GM12878 (cell line): Measurements from ENCODE around the gene ACRBP. TPM values are rescaled to one million over a fixed set of nuclear protein-coding genes. Genes with fewer than 3 reads are reported as not detected.

Experiments
- ATAC-seq: fragments of 200-7000 bp; cut with Tn5 transposase; 3 replicates; pipeline ENCODE4 v1.9.1; 2020; ENCODE audit warnings: mild to moderate bottlenecking, moderate library complexity
- BruUV-seq: library from RNA; stranded (reverse); fragments of 400-500 nt; replicated peaks from 2 replicates; lab custom pipeline; 2021; lab: Mats Ljungman, UMichigan
- CTCF ChIA-PET: fragments of 300-600 bp; sonication (Branson Sonifier 250); formaldehyde crosslinking; extraction: SDS; loops from one replicate; lab custom pipeline; 2021; ENCODE audit warnings: inconsistent platforms; lab: Yijun Ruan, JAX
- POLR2A ChIA-PET: fragments of 350-600 bp; formaldehyde crosslinking; extraction: SDS; loops from one replicate; lab custom pipeline; 2021; ENCODE audit warnings: inconsistent platforms; lab: Charles Lee
- RAD21 ChIA-PET: fragments of 300-600 bp; sonication (Branson Sonifier 250); formaldehyde crosslinking; loops from one replicate; lab custom pipeline; 2023; ENCODE audit warnings: antibody characterized with exemption; ENCODE audit not compliant: unreplicated experiment; lab: Charles Lee
- SMC1A ChIA-PET: fragments of 300-600 bp; sonication (Branson Sonifier 250); formaldehyde crosslinking; loops from one replicate; lab custom pipeline; 2023; ENCODE audit not compliant: unreplicated experiment, uncharacterized antibody; lab: Charles Lee
- DNase-seq: peaks from one replicate; pipeline ENCODE4 v3.0.0-alpha.2; 2011; ENCODE audit warnings: low read depth, low spot score
- FAIRE-seq: peaks from 3 replicates; lab custom pipeline; 2011; peaks lifted over from hg19 to GRCh38; lab: Jason Lieb, UNC
- H2AFZ ChIP-seq: 2 replicates; pipeline ENCODE4 v1.6.0; 2011; ENCODE audit warnings: low read depth, low read length, control low read depth; ENCODE audit not compliant: control insufficient read depth
- H3K27ac ChIP-seq: 2 replicates; pipeline ENCODE4 v1.5.1; 2011; ENCODE audit warnings: control low read depth; ENCODE audit not compliant: control insufficient read depth, insufficient read depth
- H3K27me3 ChIP-seq, 2 experiments: replicated peaks in 1 of 2; 2 replicates each; pipeline versions ENCODE4 v1.6.0 to v1.6.1; 2011; ENCODE audit warnings: low read length in 1 of 2; ENCODE audit not compliant: control insufficient read depth in 2 of 2, insufficient read depth in 2 of 2
- H3K36me3 ChIP-seq, 2 experiments: 2 replicates each; pipeline ENCODE4 v1.5.1; 2011; ENCODE audit warnings: low read length in 1 of 2; ENCODE audit not compliant: control insufficient read depth in 2 of 2, insufficient read depth in 2 of 2
- H3K4me1 ChIP-seq: 2 replicates; pipeline ENCODE4 v1.6.1; 2011; ENCODE audit warnings: mild to moderate bottlenecking, low read length, moderate library complexity, mixed read lengths; ENCODE audit not compliant: control insufficient read depth, insufficient read depth
- H3K4me2 ChIP-seq: 2 replicates; pipeline ENCODE4 v1.6.0; 2011; ENCODE audit warnings: control low read depth; ENCODE audit not compliant: control insufficient read depth, insufficient read depth
- H3K4me3 ChIP-seq: fragments of 200-600 bp; sonication (generic); 2 replicates; pipeline ENCODE4 v1.5.1; 2016
- H3K79me2 ChIP-seq: 2 replicates; pipeline ENCODE4 v1.6.0; 2011; ENCODE audit warnings: low read length; ENCODE audit not compliant: control insufficient read depth, insufficient read depth
- H3K9ac ChIP-seq: 2 replicates; pipeline ENCODE4 v1.8.0; 2011; ENCODE audit warnings: low read length, control low read depth, mixed read lengths; ENCODE audit not compliant: control insufficient read depth, insufficient read depth
- H3K9me3 ChIP-seq: replicated peaks from 3 replicates; pipeline ENCODE4 v1.5.1; 2011; ENCODE audit warnings: mild to moderate bottlenecking, low read length; ENCODE audit not compliant: control insufficient read depth, insufficient read depth
- H4K20me1 ChIP-seq: 2 replicates; pipeline ENCODE4 v1.6.0; 2011; ENCODE audit not compliant: control insufficient read depth, insufficient read depth
- EGR1 ChIP-seq, 2 experiments: IDR thresholded peaks; 1 replicate in 1 of 2; 2 replicates in 1 of 2; pipeline ENCODE4 v1.6.1; 2011 to 2012; ENCODE audit warnings: low read depth in 2 of 2, low read length in 2 of 2, borderline replicate concordance in 1 of 2, mild to moderate bottlenecking in 1 of 2, moderate library complexity in 1 of 2
- HDAC2 ChIP-seq: fragments of 200-600 bp; sonication (generic); IDR thresholded peaks from 2 replicates; pipeline ENCODE4 v1.6.1; 2017
- MXI1 ChIP-seq: fragments of 150-350 bp; IDR thresholded peaks from 2 replicates; pipeline ENCODE4 v1.6.1; 2011; ENCODE audit warnings: low read depth, mild to moderate bottlenecking, inconsistent platforms, low read length, improper control_type of control experiment
- MYB ChIP-seq: fragments of 150-350 bp; IDR thresholded peaks from 2 replicates; pipeline ENCODE4 v1.6.1; 2014; ENCODE audit warnings: mild to moderate bottlenecking, low read depth, low read length, borderline replicate concordance
- NBN ChIP-seq: fragments of 450-650 bp; IDR thresholded peaks from 2 replicates; pipeline ENCODE4 v1.6.1; 2016
- NFXL1 ChIP-seq: fragments of 450-650 bp; IDR thresholded peaks from 2 replicates; pipeline ENCODE4 v1.6.1; 2017; ENCODE audit warnings: antibody characterized with exemption, mild to moderate bottlenecking, borderline replicate concordance
- TCF3 ChIP-seq: IDR thresholded peaks from 2 replicates; pipeline ENCODE4 v1.6.1; 2012; ENCODE audit warnings: low read depth, mild to moderate bottlenecking, low read length, borderline replicate concordance; ENCODE audit not compliant: insufficient read depth
- ZNF207 ChIP-seq: fragments of 450-650 bp; IDR thresholded peaks from 2 replicates; pipeline ENCODE4 v1.6.1; 2014; ENCODE audit warnings: antibody characterized with exemption, mild to moderate bottlenecking, borderline replicate concordance
- WGBS: methylation state at CpG from one replicate; pipeline ENCODE4 v1.1.6; 2016; ENCODE audit warnings: low lambda C conversion rate; ENCODE audit not compliant: insufficient replicate concordance, insufficient coverage; ENCODE audit errors: missing lambda C conversion rate; 5-methylcytosine and 5-hydroxymethylcytosine counted together
- in situ Hi-C: fragments of 300-500 bp; cut with MboI; formaldehyde crosslinking; loops from 9 replicates; pipeline ENCODE4 v1.14.3; 2018; ENCODE audit warnings: mixed read lengths
- intact Hi-C: fragments of 100-400 bp; cut with micrococcal nuclease; formaldehyde crosslinking; loops from one replicate; pipeline ENCODE4 v1.14.2; 2022; ENCODE audit not compliant: unreplicated experiment
- polyA plus RNA-seq, 11 experiments: library from polyadenylated mRNA; depleted of rRNA in 4 of 11; unstranded in 6 of 11; stranded (reverse) in 5 of 11; fragments of >200 nt; fragmentation: Nextera tagmentation in 4 of 11; fragmentation: Illumina TruSeq in 1 of 11; extraction: Ambion mirVana in 4 of 11; extraction: Trizol in 1 of 11; gene quantifications; 1 replicate in 1 of 11; 2 replicates in 10 of 11; pipeline versions ENCODE4 v1.2.1 to v1.2.3, GENCODE V29; 2011 to 2016; ENCODE audit warnings: inconsistent platforms in 2 of 11, missing spikeins in 2 of 11, low read depth in 1 of 11
- total RNA-seq, 4 experiments: library from RNA; depleted of rRNA in 3 of 4; stranded (reverse); fragments of >200 nt in 3 of 4; fragmentation: Illumina TruSeq in 1 of 4; extraction: Trizol in 1 of 4; gene quantifications; 2 replicates each; pipeline versions ENCODE4 v1.2.1 to v1.2.3, GENCODE V29; 2013 to 2021
- TF ChIP-seq, protein P1 (sequence below): fragments of 450-650 bp; IDR thresholded peaks from 2 replicates; pipeline ENCODE4 v1.6.1; 2017; ENCODE audit warnings: low read depth, mild to moderate bottlenecking, moderate library complexity
- TF ChIP-seq, protein P2 (sequence below): IDR thresholded peaks from 2 replicates; pipeline ENCODE4 v1.6.1; 2012; ENCODE audit warnings: mild to moderate bottlenecking, low read depth, low read length
- TF ChIP-seq, protein P3 (sequence below): IDR thresholded peaks from 2 replicates; pipeline ENCODE4 v1.6.1; 2012; ENCODE audit warnings: improper control_type of control experiment, low read depth, low read length; ENCODE audit not compliant: insufficient replicate concordance

ACRBP gene
- total and polyA plus RNA-seq, 10 of the 15 experiments (the other 5 are each of a cell fraction or from before 2014, with no cell fraction given): 0.54 to 1.4 (median 0.87) TPM

DNA sequence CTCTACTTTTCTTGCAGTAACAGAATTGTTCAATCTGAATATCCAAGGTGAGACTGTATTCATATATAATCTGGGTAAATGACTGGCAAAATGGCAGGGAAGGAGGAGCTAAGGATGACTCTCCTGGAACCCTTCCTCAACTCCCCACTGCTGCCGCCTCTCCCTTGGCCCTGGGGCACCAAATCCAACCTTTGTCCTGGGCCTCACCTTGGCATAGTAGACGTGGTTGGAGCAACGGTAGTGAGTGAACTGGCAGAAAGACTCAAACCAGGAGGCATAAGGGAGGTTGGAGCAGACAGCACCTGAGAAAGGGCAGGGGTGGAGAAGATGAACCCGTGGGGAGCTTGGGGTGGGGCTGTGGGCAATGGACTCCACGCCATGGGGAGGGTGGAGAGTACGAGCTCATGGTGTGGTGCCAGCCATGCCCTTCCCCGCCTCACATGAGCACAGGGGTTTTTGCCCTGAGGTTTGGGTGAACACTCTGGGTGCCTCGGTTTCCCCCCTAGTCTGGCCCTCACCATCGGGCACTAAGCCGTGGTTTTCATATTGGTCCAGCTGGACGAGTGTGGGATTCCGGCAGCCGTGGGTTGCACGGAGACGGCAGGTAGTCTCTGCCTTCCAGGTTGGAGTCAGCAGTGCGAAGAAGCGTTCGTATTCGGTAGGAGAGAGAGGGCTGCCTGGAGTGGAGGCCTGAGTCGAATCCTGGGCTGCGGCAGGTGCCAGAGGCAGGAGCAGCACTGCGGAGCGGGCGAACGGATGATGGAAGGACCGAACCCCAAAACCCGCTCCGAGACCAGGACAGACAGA lies 753 bp downstream of the ACRBP start:
- Histone ChIP-seq H3K9ac (no peak overlapping the region), H3K4me1 (peaks cover 14% of the 10 kb centered on the region), H3K4me3 (peak overlapping the region; percentile 49; the same call in 1 of the 2 replicates), H3K36me3 (no peaks in the 10 kb centered on the region; a peak in 2 of 4 replicates), H3K27me3 (no peaks in the 10 kb centered on the region), H3K4me2 (peak overlapping the region; percentile 46), H3K9me3 (peaks cover 15% of the 10 kb centered on the region), H3K27ac (no peak overlapping the region), H2AFZ (peak overlapping the region; percentile 64), H4K20me1 (no peaks in the 10 kb centered on the region), H3K79me2 (no peaks in the 10 kb centered on the region)
- no peak for FAIRE-seq
- SMC1A ChIA-PET: interaction anchor here (0.7 to 4.2 kb wide), 6 partner anchors 9 to 41 kb away, joined by 3 to 23 read pairs (median 5); partner anchors contain the start of gene LPAR5
- CTCF ChIA-PET: interaction anchor here (1.0 to 3.6 kb wide), 7 partner anchors 11 to 82 kb away, joined by 3 to 21 read pairs (median 4); no protein-coding TSS in a partner anchor
- DNase-seq: no peak
- POLR2A ChIA-PET: interaction anchor here (0.5 to 1.0 kb wide), 3 partner anchors 14 to 82 kb away, joined by 3 to 6 read pairs (median 4); no protein-coding TSS in a partner anchor
- RAD21 ChIA-PET: no interaction called here
- no TSS peak for BruUV-seq
- WGBS: 78% methylated on average over 27 of the region's 28 CpGs
- intact Hi-C loops: no loop called here
- in situ Hi-C loops: no loop called here
- no peak; the same call in 2 of the 3 replicates for ATAC-seq
- TF ChIP-seq NFXL1 (no peak), NBN (no peak), MYB (no peak), TCF3 (no peak), HDAC2 (no peak), EGR1 (IDR thresholded peaks at IDR 0.05; ENCODE audit: borderline replicate concordance in 1 of 2, low read depth in 2 of 2, low read length in 2 of 2) (no peak), ZNF207 (no peak), MXI1 (no peak)
- TF ChIP-seq, protein P1, sequence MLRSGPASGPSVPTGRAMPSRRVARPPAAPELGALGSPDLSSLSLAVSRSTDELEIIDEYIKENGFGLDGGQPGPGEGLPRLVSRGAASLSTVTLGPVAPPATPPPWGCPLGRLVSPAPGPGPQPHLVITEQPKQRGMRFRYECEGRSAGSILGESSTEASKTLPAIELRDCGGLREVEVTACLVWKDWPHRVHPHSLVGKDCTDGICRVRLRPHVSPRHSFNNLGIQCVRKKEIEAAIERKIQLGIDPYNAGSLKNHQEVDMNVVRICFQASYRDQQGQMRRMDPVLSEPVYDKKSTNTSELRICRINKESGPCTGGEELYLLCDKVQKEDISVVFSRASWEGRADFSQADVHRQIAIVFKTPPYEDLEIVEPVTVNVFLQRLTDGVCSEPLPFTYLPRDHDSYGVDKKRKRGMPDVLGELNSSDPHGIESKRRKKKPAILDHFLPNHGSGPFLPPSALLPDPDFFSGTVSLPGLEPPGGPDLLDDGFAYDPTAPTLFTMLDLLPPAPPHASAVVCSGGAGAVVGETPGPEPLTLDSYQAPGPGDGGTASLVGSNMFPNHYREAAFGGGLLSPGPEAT: no peak
- TF ChIP-seq, protein P2, sequence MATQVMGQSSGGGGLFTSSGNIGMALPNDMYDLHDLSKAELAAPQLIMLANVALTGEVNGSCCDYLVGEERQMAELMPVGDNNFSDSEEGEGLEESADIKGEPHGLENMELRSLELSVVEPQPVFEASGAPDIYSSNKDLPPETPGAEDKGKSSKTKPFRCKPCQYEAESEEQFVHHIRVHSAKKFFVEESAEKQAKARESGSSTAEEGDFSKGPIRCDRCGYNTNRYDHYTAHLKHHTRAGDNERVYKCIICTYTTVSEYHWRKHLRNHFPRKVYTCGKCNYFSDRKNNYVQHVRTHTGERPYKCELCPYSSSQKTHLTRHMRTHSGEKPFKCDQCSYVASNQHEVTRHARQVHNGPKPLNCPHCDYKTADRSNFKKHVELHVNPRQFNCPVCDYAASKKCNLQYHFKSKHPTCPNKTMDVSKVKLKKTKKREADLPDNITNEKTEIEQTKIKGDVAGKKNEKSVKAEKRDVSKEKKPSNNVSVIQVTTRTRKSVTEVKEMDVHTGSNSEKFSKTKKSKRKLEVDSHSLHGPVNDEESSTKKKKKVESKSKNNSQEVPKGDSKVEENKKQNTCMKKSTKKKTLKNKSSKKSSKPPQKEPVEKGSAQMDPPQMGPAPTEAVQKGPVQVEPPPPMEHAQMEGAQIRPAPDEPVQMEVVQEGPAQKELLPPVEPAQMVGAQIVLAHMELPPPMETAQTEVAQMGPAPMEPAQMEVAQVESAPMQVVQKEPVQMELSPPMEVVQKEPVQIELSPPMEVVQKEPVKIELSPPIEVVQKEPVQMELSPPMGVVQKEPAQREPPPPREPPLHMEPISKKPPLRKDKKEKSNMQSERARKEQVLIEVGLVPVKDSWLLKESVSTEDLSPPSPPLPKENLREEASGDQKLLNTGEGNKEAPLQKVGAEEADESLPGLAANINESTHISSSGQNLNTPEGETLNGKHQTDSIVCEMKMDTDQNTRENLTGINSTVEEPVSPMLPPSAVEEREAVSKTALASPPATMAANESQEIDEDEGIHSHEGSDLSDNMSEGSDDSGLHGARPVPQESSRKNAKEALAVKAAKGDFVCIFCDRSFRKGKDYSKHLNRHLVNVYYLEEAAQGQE: no peak
- TF ChIP-seq, protein P3, sequence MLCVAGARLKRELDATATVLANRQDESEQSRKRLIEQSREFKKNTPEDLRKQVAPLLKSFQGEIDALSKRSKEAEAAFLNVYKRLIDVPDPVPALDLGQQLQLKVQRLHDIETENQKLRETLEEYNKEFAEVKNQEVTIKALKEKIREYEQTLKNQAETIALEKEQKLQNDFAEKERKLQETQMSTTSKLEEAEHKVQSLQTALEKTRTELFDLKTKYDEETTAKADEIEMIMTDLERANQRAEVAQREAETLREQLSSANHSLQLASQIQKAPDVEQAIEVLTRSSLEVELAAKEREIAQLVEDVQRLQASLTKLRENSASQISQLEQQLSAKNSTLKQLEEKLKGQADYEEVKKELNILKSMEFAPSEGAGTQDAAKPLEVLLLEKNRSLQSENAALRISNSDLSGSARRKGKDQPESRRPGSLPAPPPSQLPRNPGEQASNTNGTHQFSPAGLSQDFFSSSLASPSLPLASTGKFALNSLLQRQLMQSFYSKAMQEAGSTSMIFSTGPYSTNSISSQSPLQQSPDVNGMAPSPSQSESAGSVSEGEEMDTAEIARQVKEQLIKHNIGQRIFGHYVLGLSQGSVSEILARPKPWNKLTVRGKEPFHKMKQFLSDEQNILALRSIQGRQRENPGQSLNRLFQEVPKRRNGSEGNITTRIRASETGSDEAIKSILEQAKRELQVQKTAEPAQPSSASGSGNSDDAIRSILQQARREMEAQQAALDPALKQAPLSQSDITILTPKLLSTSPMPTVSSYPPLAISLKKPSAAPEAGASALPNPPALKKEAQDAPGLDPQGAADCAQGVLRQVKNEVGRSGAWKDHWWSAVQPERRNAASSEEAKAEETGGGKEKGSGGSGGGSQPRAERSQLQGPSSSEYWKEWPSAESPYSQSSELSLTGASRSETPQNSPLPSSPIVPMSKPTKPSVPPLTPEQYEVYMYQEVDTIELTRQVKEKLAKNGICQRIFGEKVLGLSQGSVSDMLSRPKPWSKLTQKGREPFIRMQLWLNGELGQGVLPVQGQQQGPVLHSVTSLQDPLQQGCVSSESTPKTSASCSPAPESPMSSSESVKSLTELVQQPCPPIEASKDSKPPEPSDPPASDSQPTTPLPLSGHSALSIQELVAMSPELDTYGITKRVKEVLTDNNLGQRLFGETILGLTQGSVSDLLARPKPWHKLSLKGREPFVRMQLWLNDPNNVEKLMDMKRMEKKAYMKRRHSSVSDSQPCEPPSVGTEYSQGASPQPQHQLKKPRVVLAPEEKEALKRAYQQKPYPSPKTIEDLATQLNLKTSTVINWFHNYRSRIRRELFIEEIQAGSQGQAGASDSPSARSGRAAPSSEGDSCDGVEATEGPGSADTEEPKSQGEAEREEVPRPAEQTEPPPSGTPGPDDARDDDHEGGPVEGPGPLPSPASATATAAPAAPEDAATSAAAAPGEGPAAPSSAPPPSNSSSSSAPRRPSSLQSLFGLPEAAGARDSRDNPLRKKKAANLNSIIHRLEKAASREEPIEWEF: no peak
